MCF 10A (cell line): ENCODE measurements around the gene DNM3. TPM values are rescaled to one million over a fixed set of nuclear protein-coding genes. Genes with fewer than 3 reads are reported as not detected.

Experiments
- BruUV-seq: library from RNA; stranded (reverse); fragments of 400-500 nt; replicated peaks from 2 replicates; lab custom pipeline; 2021; lab: Mats Ljungman, UMichigan
- CTCF ChIA-PET: fragments of 300-600 bp; sonication (Branson Sonifier 250); formaldehyde crosslinking; extraction: SDS; loops from one replicate; lab custom pipeline; 2021; ENCODE audit warnings: antibody characterized with exemption, inconsistent platforms; lab: Yijun Ruan, JAX
- POLR2A ChIA-PET: fragments of 300-600, 350-650 bp; sonication (Branson Sonifier 250); formaldehyde crosslinking; extraction: SDS; loops from one replicate; lab custom pipeline; 2020; ENCODE audit warnings: antibody characterized with exemption, inconsistent platforms; lab: Yijun Ruan, JAX
- DNase-seq: peaks from one replicate; pipeline ENCODE4 v3.0.0-alpha.2; 2018; ENCODE audit not compliant: unreplicated experiment
- H3K27ac Mint-ChIP-seq: one replicate; pipeline ENCODE4 v1.8.0; 2022; ENCODE audit warnings: mild to moderate bottlenecking, low read depth, mixed read lengths; ENCODE audit not compliant: unreplicated experiment
- H3K27me3 Mint-ChIP-seq: one replicate; pipeline ENCODE4 v1.8.0; 2022; ENCODE audit warnings: mixed read lengths; ENCODE audit not compliant: insufficient read depth, unreplicated experiment
- H3K36me3 Mint-ChIP-seq: one replicate; pipeline ENCODE4 v1.8.0; 2022; ENCODE audit warnings: mild to moderate bottlenecking, moderate library complexity, mixed read lengths; ENCODE audit not compliant: insufficient read depth, unreplicated experiment
- H3K4me1 Mint-ChIP-seq: one replicate; pipeline ENCODE4 v1.8.0; 2022; ENCODE audit warnings: mixed read lengths; ENCODE audit not compliant: insufficient read depth, unreplicated experiment
- H3K4me3 Mint-ChIP-seq: one replicate; pipeline ENCODE4 v1.8.0; 2022; ENCODE audit warnings: mild to moderate bottlenecking, moderate library complexity, mixed read lengths; ENCODE audit not compliant: unreplicated experiment
- H3K9me3 Mint-ChIP-seq: one replicate; pipeline ENCODE4 v1.8.0; 2022; ENCODE audit warnings: mixed read lengths; ENCODE audit not compliant: unreplicated experiment
- intact Hi-C: fragments of 100-400 bp; cut with micrococcal nuclease; formaldehyde crosslinking; loops from 2 replicates; pipeline ENCODE4 v1.14.1; 2022
- total RNA-seq: library from RNA; stranded (reverse); gene quantifications from 2 replicates; pipeline ENCODE4 v1.2.3, GENCODE V29; 2022
- TF ChIP-seq, protein P1 (sequence below): fragments of 200-600 bp; IDR thresholded peaks from one replicate; pipeline ENCODE4 v1.8.0; 2022; ENCODE audit warnings: antibody characterized with exemption, mild to moderate bottlenecking; ENCODE audit not compliant: unreplicated experiment

Gene DNM3
- total RNA-seq, 1 experiment from 2014 or later, result 0.68 TPM

DNA sequence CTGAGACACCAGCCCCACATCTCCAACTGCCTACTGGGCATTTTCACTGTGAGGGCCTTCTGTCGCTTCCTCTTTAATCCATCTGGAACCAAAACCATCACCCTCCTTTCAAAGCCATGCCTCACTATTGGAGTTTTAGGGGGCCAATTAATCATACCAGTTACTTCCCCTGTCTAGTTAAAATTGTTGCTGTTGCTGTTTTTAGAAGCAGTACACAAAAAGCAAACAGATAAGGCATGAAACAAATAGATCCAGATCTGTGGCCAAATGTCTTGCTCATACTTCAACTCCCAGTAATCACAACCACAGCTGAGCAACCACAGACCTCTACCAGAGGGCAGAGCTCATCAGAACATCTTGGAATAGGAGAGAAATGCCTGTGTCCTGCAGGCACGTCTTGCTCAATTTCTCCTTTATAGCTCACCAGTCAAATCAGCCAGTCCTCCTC, 445.4 kb downstream of the DNM3 start:
- Mint-ChIP-seq H3K27me3 (no peaks in the 10 kb centered on the region), H3K4me1 (peaks cover 26% of the 10 kb centered on the region), H3K9me3 (no peaks in the 10 kb centered on the region), H3K4me3 (no peak overlapping the region), H3K36me3 (no peaks in the 10 kb centered on the region), H3K27ac (peak overlapping the region; percentile 61)
- ChIA-PET POLR2A (interaction anchor here (0.7 to 3.2 kb wide), 19 partner anchors 8 to 264 kb away, joined by 3 to 52 read pairs (median 5); no protein-coding TSS in a partner anchor), CTCF (interaction anchor here (0.6 to 3.4 kb wide), 26 partner anchors 17 to 298 kb away, joined by 3 to 28 read pairs (median 4); partner anchors contain the start of gene PIGC)
- no TSS peak for BruUV-seq
- TF ChIP-seq, protein P1, sequence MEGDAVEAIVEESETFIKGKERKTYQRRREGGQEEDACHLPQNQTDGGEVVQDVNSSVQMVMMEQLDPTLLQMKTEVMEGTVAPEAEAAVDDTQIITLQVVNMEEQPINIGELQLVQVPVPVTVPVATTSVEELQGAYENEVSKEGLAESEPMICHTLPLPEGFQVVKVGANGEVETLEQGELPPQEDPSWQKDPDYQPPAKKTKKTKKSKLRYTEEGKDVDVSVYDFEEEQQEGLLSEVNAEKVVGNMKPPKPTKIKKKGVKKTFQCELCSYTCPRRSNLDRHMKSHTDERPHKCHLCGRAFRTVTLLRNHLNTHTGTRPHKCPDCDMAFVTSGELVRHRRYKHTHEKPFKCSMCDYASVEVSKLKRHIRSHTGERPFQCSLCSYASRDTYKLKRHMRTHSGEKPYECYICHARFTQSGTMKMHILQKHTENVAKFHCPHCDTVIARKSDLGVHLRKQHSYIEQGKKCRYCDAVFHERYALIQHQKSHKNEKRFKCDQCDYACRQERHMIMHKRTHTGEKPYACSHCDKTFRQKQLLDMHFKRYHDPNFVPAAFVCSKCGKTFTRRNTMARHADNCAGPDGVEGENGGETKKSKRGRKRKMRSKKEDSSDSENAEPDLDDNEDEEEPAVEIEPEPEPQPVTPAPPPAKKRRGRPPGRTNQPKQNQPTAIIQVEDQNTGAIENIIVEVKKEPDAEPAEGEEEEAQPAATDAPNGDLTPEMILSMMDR, result no peak
- peak; percentile 94 for DNase-seq
- intact Hi-C loops, result loop anchor here (1.0 to 10.0 kb wide), 4 partner anchors 72 to 282 kb away; no protein-coding TSS in a partner anchor

DNA sequence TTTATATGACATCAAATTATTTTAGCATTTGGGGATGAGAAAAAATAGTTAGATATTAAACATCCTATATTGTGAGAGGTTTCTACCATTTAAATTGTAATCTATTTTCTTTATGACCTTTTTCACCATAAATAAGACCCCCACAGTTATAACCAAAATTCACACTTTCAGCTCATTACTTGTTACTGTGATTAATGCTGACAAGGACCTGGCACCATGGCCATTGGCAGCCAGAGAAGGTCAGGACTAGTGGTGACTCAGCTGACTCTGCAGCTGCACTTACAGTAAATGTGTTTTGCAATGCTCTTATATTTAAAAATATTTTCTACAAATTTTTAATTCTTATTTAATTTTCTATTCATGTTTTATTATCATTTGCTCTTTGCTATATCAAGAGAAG, 445.9 kb downstream of the DNM3 start:
- intact Hi-C loops, result loop anchor here (1.0 to 10.0 kb wide), 2 partner anchors 71 to 282 kb away; no protein-coding TSS in a partner anchor
- Mint-ChIP-seq H3K27ac (peak overlapping the region; percentile 61), H3K27me3 (no peaks in the 10 kb centered on the region), H3K4me1 (peaks cover 26% of the 10 kb centered on the region), H3K36me3 (no peaks in the 10 kb centered on the region), H3K9me3 (no peaks in the 10 kb centered on the region), H3K4me3 (no peak overlapping the region)
- BruUV-seq, result no TSS peak
- ChIA-PET CTCF (interaction anchor here (0.7 to 3.4 kb wide), 23 partner anchors 34 to 433 kb away, joined by 3 to 28 read pairs (median 4); partner anchors contain the start of gene PIGC), POLR2A (interaction anchor here (0.5 to 3.2 kb wide), 22 partner anchors 9 to 433 kb away, joined by 3 to 52 read pairs (median 4); no protein-coding TSS in a partner anchor)
- DNase-seq, result peak; percentile 88
- TF ChIP-seq, protein P1, result no peak

DNA sequence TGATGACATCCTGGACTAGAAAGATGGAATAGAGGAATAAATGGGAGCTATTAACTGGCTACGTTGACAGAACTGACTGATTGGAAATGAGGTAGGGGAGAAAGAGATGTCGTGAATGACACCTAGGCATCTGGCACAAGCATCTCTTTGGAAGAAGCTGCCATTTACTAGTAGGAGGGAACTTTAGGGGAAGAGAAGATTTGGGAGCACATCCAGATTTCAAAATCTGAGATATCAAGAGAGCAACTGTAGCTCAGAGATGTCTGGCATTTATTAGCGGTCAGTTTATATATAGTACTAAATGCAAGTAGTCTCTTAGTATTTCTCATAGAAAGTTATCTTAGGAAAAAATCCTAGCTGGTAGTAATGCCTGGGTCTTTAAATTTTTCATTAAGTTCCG, 447.3 kb downstream of the DNM3 start:
- BruUV-seq, result no TSS peak
- H3K27me3 Mint-ChIP-seq, result no peaks in the 10 kb centered on the region
- POLR2A ChIA-PET, result interaction anchor here (0.8 to 3.2 kb wide), 6 partner anchors 16 to 109 kb away, joined by 3 to 52 read pairs (median 4); no protein-coding TSS in a partner anchor
- no peak overlapping the region for H3K4me3 Mint-ChIP-seq
- no peak for DNase-seq
- intact Hi-C loops, result loop anchor here (10.0 kb wide), 1 partner anchor 284 kb away; no protein-coding TSS in a partner anchor
- H3K27ac Mint-ChIP-seq, result no peak overlapping the region
- peaks cover 26% of the 10 kb centered on the region for H3K4me1 Mint-ChIP-seq
- CTCF ChIA-PET, result interaction anchor here (0.6 to 3.4 kb wide), 7 partner anchors 31 to 286 kb away, joined by 3 to 28 read pairs (median 6); no protein-coding TSS in a partner anchor
- no peaks in the 10 kb centered on the region for H3K36me3 Mint-ChIP-seq
- TF ChIP-seq, protein P1, result no peak
- no peaks in the 10 kb centered on the region for H3K9me3 Mint-ChIP-seq

GRCh38 chr1:172289448-172289847, 448.1 kb downstream of the DNM3 start:
- no TSS peak for BruUV-seq
- intact Hi-C loops, result loop anchor here (10.0 kb wide), 1 partner anchor 285 kb away; no protein-coding TSS in a partner anchor
- DNase-seq, result no peak
- H3K36me3 Mint-ChIP-seq, result no peaks in the 10 kb centered on the region
- no peak overlapping the region for H3K27ac Mint-ChIP-seq
- no peaks in the 10 kb centered on the region for H3K27me3 Mint-ChIP-seq
- no peaks in the 10 kb centered on the region for H3K9me3 Mint-ChIP-seq
- TF ChIP-seq, protein P1, result no peak
- CTCF ChIA-PET, result interaction anchor here (3.4 kb wide), 1 partner anchor 109 kb away, joined by 28 read pairs; no protein-coding TSS in a partner anchor
- peaks cover 26% of the 10 kb centered on the region for H3K4me1 Mint-ChIP-seq
- no peak overlapping the region for H3K4me3 Mint-ChIP-seq
- POLR2A ChIA-PET, result interaction anchor here (0.9 kb wide), 1 partner anchor 108 kb away, joined by 3 read pairs; no protein-coding TSS in a partner anchor
